Suprapubic skin (tissue), 4 donors: ENCODE results near the gene SRP9.
A peak's percentile ranks its signal among the peaks of the same experiment; 100 is the strongest.

Experiments
- EP300 ChIP-seq: sonication (generic); formaldehyde crosslinking; IDR thresholded peaks from one replicate; pipeline ENCODE4 v1.6.1; 2017; ENCODE audit warnings: antibody characterized with exemption
- POLR2AphosphoS5 ChIP-seq, 3 donors: sonication (generic); formaldehyde crosslinking; IDR thresholded peaks; one replicate each; pipeline ENCODE4 v1.6.1; 2017; ENCODE audit warnings: antibody characterized with exemption in 3 of 3
- TF ChIP-seq, protein P1 (sequence below), 2 donors: fragments of 200-600 bp in 1 of 2; fragments of 450-650 bp in 1 of 2; sonication (generic) in 1 of 2; IDR thresholded peaks; one replicate each; pipeline ENCODE4 v1.5.1; 2016 to 2019; ENCODE audit warnings: antibody characterized with exemption in 2 of 2, mild to moderate bottlenecking in 1 of 2, moderate library complexity in 1 of 2

DNA sequence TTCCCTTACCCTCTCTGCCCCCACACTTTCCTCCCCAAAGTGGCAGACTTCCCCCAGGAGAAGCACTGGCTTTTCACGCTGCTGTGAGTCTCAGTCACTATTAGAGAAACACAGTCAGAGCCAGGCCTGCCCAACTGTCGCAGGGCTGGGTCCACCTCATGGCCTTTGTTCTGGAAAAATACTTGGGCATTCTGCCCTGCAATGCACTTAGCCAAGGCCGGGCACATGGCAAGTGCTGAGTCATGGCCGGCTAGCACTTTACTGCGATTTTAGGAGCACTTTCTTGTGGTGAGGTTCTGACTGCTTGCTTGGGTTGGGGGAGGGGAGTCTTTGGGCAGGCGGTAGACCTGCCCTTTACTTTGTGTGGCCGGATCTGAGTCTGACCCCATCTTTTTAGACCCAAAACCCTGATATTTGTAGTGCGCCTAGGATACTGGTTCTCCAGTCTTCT, 40.0 kb downstream of the SRP9 start:
- TF ChIP-seq, protein P1, sequence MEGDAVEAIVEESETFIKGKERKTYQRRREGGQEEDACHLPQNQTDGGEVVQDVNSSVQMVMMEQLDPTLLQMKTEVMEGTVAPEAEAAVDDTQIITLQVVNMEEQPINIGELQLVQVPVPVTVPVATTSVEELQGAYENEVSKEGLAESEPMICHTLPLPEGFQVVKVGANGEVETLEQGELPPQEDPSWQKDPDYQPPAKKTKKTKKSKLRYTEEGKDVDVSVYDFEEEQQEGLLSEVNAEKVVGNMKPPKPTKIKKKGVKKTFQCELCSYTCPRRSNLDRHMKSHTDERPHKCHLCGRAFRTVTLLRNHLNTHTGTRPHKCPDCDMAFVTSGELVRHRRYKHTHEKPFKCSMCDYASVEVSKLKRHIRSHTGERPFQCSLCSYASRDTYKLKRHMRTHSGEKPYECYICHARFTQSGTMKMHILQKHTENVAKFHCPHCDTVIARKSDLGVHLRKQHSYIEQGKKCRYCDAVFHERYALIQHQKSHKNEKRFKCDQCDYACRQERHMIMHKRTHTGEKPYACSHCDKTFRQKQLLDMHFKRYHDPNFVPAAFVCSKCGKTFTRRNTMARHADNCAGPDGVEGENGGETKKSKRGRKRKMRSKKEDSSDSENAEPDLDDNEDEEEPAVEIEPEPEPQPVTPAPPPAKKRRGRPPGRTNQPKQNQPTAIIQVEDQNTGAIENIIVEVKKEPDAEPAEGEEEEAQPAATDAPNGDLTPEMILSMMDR (IDR thresholded peaks at IDR 0.05): no peak
- peak in 2 of 3 donors; percentile 83 to 91 for TF ChIP-seq POLR2AphosphoS5 (IDR thresholded peaks at IDR 0.05)
- no peak for TF ChIP-seq EP300
